Measurements from ENCODE around the gene RGSL1. TPM values are rescaled to one million over a fixed set of nuclear protein-coding genes. Genes with fewer than 3 reads are reported as not detected.

Gene RGSL1
- polyA plus RNA-seq, 1 donor from 2014 or later, result not detected

DNA sequence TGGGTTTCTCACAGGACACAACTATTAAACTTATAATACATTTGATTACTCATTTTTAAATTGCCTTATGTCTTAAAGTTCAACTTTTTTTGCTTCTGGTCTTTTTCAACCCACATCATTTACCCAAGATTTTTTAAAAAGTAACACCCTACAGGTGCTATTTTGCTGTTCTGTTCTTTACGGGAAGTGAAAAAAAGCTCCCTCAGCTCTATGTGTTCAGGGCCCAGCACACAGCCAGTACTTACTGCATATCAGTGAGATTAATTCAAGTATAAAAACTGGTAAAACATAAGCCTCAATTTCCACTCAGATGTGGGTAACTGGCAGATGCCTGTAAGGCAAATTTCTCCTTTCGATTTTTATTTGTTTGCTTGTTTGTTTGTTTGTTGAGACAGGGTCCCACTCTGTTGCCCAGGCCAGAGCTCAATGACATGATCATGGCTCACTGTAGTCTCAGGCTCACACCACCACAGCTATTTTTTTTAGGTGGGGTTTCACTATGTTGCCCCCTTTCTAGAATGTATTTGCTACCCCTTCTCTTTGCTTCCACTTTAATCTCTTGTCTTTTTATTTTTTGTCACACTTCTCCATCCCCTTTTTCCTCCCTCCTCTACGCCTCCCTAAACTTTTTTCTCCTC is 118.8 kb downstream of the RGSL1 start:
- H3K4me3 ChIP-seq (ENCODE audit: low read length), result no peak overlapping the region
- H3K27ac ChIP-seq (ENCODE audit: low read length), result no peak overlapping the region
- H3K4me2 ChIP-seq (ENCODE audit: low read length), result no peak overlapping the region
- H3K27me3 ChIP-seq (ENCODE audit: insufficient read depth, low read depth, low read length), result no peaks in the 10 kb centered on the region
- no peaks in the 10 kb centered on the region for H3K79me2 ChIP-seq (replicated peaks; ENCODE audit: insufficient read depth, low read length)
- H4K20me1 ChIP-seq (ENCODE audit: insufficient read depth), result no peaks in the 10 kb centered on the region
- H3K9me3 ChIP-seq (ENCODE audit: low read length), result no peaks in the 10 kb centered on the region
- H3F3A ChIP-seq (ENCODE audit: insufficient read depth, low read length, poor library complexity, severe bottlenecking), result no peaks in the 10 kb centered on the region
- H3K9me2 ChIP-seq (ENCODE audit: insufficient read depth, low read length), result no peaks in the 10 kb centered on the region
- TF ChIP-seq EP300 (conservative IDR thresholded peaks at IDR 0.05; ENCODE audit: poor library complexity, severe bottlenecking) (no peak), RAD21 (conservative IDR thresholded peaks at IDR 0.05) (no peak), MXI1 (conservative IDR thresholded peaks at IDR 0.05; ENCODE audit: poor library complexity, severe bottlenecking) (no peak), POLR2AphosphoS5 (IDR thresholded peaks at IDR 0.05) (no peak), TAF1 (IDR thresholded peaks at IDR 0.05; ENCODE audit: low read depth) (no peak), EZH2 (IDR thresholded peaks at IDR 0.05; ENCODE audit: borderline replicate concordance, insufficient read depth, low read length, poor library complexity, severe bottlenecking) (no peak), SMC3 (conservative IDR thresholded peaks at IDR 0.05; ENCODE audit: poor library complexity) (no peak)
- TF ChIP-seq, protein P1, sequence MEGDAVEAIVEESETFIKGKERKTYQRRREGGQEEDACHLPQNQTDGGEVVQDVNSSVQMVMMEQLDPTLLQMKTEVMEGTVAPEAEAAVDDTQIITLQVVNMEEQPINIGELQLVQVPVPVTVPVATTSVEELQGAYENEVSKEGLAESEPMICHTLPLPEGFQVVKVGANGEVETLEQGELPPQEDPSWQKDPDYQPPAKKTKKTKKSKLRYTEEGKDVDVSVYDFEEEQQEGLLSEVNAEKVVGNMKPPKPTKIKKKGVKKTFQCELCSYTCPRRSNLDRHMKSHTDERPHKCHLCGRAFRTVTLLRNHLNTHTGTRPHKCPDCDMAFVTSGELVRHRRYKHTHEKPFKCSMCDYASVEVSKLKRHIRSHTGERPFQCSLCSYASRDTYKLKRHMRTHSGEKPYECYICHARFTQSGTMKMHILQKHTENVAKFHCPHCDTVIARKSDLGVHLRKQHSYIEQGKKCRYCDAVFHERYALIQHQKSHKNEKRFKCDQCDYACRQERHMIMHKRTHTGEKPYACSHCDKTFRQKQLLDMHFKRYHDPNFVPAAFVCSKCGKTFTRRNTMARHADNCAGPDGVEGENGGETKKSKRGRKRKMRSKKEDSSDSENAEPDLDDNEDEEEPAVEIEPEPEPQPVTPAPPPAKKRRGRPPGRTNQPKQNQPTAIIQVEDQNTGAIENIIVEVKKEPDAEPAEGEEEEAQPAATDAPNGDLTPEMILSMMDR (IDR thresholded peaks at IDR 0.05; ENCODE audit: poor library complexity, severe bottlenecking), result no peak
- TF ChIP-seq, protein P2, sequence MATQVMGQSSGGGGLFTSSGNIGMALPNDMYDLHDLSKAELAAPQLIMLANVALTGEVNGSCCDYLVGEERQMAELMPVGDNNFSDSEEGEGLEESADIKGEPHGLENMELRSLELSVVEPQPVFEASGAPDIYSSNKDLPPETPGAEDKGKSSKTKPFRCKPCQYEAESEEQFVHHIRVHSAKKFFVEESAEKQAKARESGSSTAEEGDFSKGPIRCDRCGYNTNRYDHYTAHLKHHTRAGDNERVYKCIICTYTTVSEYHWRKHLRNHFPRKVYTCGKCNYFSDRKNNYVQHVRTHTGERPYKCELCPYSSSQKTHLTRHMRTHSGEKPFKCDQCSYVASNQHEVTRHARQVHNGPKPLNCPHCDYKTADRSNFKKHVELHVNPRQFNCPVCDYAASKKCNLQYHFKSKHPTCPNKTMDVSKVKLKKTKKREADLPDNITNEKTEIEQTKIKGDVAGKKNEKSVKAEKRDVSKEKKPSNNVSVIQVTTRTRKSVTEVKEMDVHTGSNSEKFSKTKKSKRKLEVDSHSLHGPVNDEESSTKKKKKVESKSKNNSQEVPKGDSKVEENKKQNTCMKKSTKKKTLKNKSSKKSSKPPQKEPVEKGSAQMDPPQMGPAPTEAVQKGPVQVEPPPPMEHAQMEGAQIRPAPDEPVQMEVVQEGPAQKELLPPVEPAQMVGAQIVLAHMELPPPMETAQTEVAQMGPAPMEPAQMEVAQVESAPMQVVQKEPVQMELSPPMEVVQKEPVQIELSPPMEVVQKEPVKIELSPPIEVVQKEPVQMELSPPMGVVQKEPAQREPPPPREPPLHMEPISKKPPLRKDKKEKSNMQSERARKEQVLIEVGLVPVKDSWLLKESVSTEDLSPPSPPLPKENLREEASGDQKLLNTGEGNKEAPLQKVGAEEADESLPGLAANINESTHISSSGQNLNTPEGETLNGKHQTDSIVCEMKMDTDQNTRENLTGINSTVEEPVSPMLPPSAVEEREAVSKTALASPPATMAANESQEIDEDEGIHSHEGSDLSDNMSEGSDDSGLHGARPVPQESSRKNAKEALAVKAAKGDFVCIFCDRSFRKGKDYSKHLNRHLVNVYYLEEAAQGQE (IDR thresholded peaks at IDR 0.05; ENCODE audit: borderline replicate concordance), result no peak
- no peak overlapping the region for H2AFZ ChIP-seq (ENCODE audit: low read depth, low read length)
- H3K9ac ChIP-seq (ENCODE audit: low read length), result no peak overlapping the region
- H3K36me3 ChIP-seq (ENCODE audit: insufficient read depth, low read length), result no peaks in the 10 kb centered on the region

DNA sequence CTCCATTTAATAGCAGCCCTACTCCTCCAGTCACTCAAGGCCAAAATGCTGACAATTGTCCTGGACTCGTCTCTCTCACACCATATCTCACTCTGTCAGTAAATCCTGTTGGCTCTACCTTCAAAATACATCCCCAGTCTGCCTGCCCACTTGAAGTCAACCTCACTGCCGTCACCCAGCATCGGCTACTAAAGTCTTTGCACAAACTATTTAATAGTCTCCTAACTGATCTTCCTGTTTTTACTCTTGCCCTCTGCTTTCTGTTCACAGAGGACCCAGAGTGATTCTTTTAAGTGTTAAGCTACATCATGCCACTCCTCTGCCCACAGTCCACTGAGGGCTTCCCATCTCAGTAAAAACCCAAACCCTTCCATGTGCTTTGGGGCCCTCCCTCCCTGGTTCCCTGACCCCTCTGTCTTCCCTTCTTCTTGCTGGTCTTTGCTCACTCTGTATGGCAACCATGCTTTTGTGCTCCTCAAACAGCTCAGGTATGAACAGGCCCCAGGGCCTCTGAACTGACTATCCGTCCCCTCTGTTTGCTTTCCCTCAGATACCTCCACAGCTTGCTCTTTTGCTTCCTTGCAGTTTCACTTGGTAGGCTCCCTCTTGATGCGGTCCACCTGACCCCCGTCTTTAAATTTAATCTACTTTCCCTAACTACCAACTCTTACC is 120.1 kb downstream of the RGSL1 start:
- Histone ChIP-seq H3K4me3 (ENCODE audit: low read length) (no peak overlapping the region), H3K36me3 (ENCODE audit: insufficient read depth, low read length) (no peaks in the 10 kb centered on the region), H4K20me1 (ENCODE audit: insufficient read depth) (no peaks in the 10 kb centered on the region), H3K4me2 (ENCODE audit: low read length) (no peak overlapping the region), H3K9ac (ENCODE audit: low read length) (no peak overlapping the region), H2AFZ (ENCODE audit: low read depth, low read length) (no peak overlapping the region), H3K27me3 (ENCODE audit: insufficient read depth, low read depth, low read length) (no peaks in the 10 kb centered on the region), H3K9me2 (ENCODE audit: insufficient read depth, low read length) (no peaks in the 10 kb centered on the region), H3K27ac (ENCODE audit: low read length) (no peak overlapping the region), H3K9me3 (ENCODE audit: low read length) (no peaks in the 10 kb centered on the region), H3F3A (ENCODE audit: insufficient read depth, low read length, poor library complexity, severe bottlenecking) (no peaks in the 10 kb centered on the region), H3K79me2 (replicated peaks; ENCODE audit: insufficient read depth, low read length) (no peaks in the 10 kb centered on the region)
- TF ChIP-seq, protein P2 (IDR thresholded peaks at IDR 0.05; ENCODE audit: borderline replicate concordance), result no peak
- TF ChIP-seq RAD21 (conservative IDR thresholded peaks at IDR 0.05), result no peak

All from neural cell (in vitro differentiated cells).